Measurements from ENCODE around the gene GLI2.

- TF ChIP-seq CTCF (conservative IDR thresholded peaks at IDR 0.05) (no peak), EZH2 (IDR thresholded peaks at IDR 0.05; ENCODE audit: low read depth) (no peak)
Measured at GRCh38 chr2:120760446-120761135, 24.9 kb downstream of the GLI2 start.

Data from PC-9 (cell line).